HG03342 (cell line): ENCODE data around the gene CDH4.

ENCODE experiments used
- ATAC-seq: cut with Tn5 transposase; IDR thresholded peaks from one replicate; pipeline ENCODE4 v1.9.1; 2021; ENCODE audit warnings: mild to moderate bottlenecking, moderate library complexity; ENCODE audit not compliant: unreplicated experiment

The CDH4 gene

GRCh38 chr20:61805781-61806180 is 553.7 kb downstream of the CDH4 start:
- ATAC-seq = no peak

- ATAC-seq = no peak
Observed at GRCh38 chr20:61806314-61806713, 554.3 kb downstream of the CDH4 start.

GRCh38 chr20:61806995-61807394 is 554.9 kb downstream of the CDH4 start:
- ATAC-seq = no peak

GRCh38 chr20:61807471-61808160 is 555.6 kb downstream of the CDH4 start:
- no peak for ATAC-seq

GRCh38 chr20:61808447-61808846 is 556.4 kb downstream of the CDH4 start:
- ATAC-seq = no peak

DNA sequence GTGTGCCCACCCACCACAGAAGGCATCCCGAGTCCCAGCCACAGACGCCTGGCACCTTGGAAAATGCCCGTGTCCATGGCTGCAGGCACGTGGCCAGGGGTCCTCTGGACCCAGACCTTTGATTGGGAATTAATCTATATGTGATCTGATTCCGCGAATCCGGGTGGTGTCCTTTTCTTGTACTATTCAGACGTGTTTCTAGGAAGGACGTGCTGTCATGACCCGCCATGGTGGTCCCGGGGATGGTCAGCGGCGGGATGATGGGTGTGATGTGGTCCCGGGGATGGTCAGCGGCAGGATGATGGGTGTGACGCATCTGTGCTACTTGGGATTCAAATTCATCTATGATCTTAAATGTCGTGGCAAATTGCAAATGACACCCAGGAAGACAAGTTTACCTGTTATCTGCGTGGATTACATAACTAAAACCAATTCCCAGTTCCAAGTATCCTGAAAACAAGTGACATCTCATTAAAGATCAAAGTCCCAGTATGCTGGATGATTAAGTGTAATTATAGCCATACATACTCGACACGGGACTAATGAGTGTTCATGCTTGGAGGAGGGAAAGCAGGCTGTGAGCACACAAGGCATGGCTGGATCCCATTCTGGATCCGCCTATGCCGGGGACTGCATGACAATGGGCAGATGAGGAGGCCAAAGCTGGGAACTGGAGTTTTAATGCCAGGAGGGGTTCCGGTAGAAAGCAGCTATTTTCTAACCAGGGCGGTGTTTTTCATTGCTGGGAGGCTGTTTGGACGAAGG is 557.1 kb downstream of the CDH4 start:
- no peak for ATAC-seq

GRCh38 chr20:61810066-61810737 is 558.1 kb downstream of the CDH4 start:
- no peak for ATAC-seq

DNA sequence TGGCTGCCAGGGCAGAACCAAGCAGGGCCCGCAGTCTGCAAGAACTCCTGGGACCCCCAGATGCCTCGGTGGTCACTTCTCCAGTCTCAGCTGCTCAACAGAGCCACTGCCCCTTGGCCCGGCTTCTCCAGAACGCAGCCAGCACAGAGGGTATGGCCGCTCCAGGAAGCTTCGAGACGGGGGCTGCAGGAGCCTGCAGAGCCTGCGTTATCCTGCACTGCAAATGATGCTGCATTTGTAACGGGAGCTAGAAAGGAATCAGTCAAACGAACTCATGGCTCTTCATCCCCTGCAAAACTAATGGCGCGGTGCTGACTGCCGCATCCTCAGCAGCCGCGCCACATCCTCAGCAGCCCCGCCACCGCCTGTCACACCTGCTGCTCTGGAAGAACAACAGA is 558.7 kb downstream of the CDH4 start:
- no peak for ATAC-seq

GRCh38 chr20:61811166-61811565 is 559.1 kb downstream of the CDH4 start:
- no peak for ATAC-seq

GRCh38 chr20:61812121-61812844 is 560.2 kb downstream of the CDH4 start:
- no peak for ATAC-seq

- no peak for ATAC-seq
Observed at GRCh38 chr20:61812845-61813485, 560.9 kb downstream of the CDH4 start.

- ATAC-seq = no peak
Observed at GRCh38 chr20:61813791-61814190, 561.7 kb downstream of the CDH4 start.

DNA sequence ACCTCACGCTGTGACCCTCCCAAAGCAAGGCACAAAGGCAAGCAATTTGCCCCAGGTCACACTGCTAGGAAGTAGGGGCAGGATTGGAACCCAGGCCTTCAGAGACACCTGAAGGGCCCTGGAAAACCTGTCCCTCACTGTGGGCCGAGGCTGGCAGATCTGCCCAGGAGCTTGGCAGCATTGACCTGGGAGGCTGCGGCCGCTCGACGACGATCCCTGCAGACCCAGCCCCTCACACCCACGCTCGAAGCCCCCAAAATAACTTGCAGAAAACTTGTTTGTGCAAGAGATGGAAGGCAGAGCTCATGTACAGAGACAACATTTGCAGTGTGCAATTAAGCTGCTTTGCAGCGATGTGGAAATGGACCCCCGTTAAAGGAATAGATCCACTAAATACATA is 562.2 kb downstream of the CDH4 start:
- ATAC-seq = no peak

- no peak for ATAC-seq
Observed at GRCh38 chr20:61814726-61815125, 562.7 kb downstream of the CDH4 start.

GRCh38 chr20:61815176-61815575 is 563.1 kb downstream of the CDH4 start:
- ATAC-seq = no peak

DNA sequence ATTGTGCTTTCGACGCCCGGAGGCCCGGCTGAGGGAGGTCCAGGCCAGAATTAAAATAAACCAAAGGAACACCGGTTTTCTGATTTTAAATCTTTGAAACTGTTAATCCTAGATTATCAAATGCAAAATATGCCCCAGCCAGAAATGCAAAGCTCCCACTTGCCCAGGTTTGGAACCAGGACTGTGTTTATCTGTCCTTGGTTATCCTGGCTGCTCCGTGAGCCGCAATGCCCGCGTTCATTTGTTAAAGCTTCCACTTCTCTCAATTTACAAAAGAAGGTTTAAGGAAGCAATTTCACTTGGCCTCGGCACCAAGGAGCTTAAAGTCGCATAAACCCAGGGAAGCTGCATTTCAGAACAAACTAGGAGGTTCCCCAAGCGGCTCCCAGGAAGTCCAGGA is 563.6 kb downstream of the CDH4 start:
- no peak for ATAC-seq

GRCh38 chr20:61816606-61817460 is 564.8 kb downstream of the CDH4 start:
- ATAC-seq = no peak

- no peak for ATAC-seq
Observed at GRCh38 chr20:61817575-61817974, 565.5 kb downstream of the CDH4 start.

GRCh38 chr20:61818746-61819573 is 566.9 kb downstream of the CDH4 start:
- no peak for ATAC-seq
